Astrocyte (in vitro differentiated cells and primary cell): ENCODE data around the gene DDC.

ENCODE experiments used
- EZH2 ChIP-seq: IDR thresholded peaks from 2 replicates; pipeline ENCODE4 v1.6.1; 2012; ENCODE audit warnings: mild to moderate bottlenecking, low read length, inconsistent platforms; ENCODE audit not compliant: insufficient read depth
- TF ChIP-seq, protein P1 (sequence below): IDR thresholded peaks from 2 replicates; pipeline ENCODE4 v1.5.1; 2011; ENCODE audit warnings: low read depth, mild to moderate bottlenecking, inconsistent platforms, low read length, moderate library complexity; ENCODE audit not compliant: insufficient read depth

- TF ChIP-seq, protein P1, sequence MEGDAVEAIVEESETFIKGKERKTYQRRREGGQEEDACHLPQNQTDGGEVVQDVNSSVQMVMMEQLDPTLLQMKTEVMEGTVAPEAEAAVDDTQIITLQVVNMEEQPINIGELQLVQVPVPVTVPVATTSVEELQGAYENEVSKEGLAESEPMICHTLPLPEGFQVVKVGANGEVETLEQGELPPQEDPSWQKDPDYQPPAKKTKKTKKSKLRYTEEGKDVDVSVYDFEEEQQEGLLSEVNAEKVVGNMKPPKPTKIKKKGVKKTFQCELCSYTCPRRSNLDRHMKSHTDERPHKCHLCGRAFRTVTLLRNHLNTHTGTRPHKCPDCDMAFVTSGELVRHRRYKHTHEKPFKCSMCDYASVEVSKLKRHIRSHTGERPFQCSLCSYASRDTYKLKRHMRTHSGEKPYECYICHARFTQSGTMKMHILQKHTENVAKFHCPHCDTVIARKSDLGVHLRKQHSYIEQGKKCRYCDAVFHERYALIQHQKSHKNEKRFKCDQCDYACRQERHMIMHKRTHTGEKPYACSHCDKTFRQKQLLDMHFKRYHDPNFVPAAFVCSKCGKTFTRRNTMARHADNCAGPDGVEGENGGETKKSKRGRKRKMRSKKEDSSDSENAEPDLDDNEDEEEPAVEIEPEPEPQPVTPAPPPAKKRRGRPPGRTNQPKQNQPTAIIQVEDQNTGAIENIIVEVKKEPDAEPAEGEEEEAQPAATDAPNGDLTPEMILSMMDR = no peak
- TF ChIP-seq EZH2 = no peak
These were observed 87.6 kb downstream of the DDC start for GRCh38 chr7:50477640-50478039.
